Mucosa of descending colon (tissue), 3 donors: ENCODE data around the gene PRRT3. TPM values are rescaled to one million over a fixed set of nuclear protein-coding genes. Genes with fewer than 3 reads are reported as not detected.
"Not testable (repeated sequence)": the region's sequence is repeated elsewhere in the genome, so short reads cannot be mapped to it uniquely, and the experiment has no call there.

Source experiments
- ATAC-seq: fragments of 200-7000 bp; cut with Tn5 transposase; one replicate; pipeline ENCODE4 v1.9.1; 2020; ENCODE audit warnings: mild to moderate bottlenecking, moderate library complexity
- DNase-seq, 3 donors: peaks; one replicate each; pipeline ENCODE4 v3.0.0-alpha.2; 2020
- H3K36me3 ChIP-seq: fragments of 200-600 bp; one replicate; pipeline ENCODE4 v1.8.0; 2021; ENCODE audit warnings: low read depth, mild to moderate bottlenecking
- H3K4me1 ChIP-seq: fragments of 200-600 bp; one replicate; pipeline ENCODE4 v1.8.0; 2021; ENCODE audit warnings: low read depth, mild to moderate bottlenecking
- H3K4me3 ChIP-seq: fragments of 200-600 bp; one replicate; pipeline ENCODE4 v1.8.0; 2021; ENCODE audit warnings: mild to moderate bottlenecking
- H3K9me3 ChIP-seq: fragments of 200-600 bp; one replicate; pipeline ENCODE4 v1.8.0; 2021; ENCODE audit warnings: mild to moderate bottlenecking
- CTCF ChIP-seq: fragments of 200-600 bp; IDR thresholded peaks from one replicate; pipeline ENCODE4 v1.8.0; 2022; ENCODE audit warnings: antibody characterized with exemption, mild to moderate bottlenecking
- intact Hi-C, 2 donors: fragments of 100-400 bp; cut with DNase I in 1 of 2; cut with micrococcal nuclease in 1 of 2; formaldehyde crosslinking; loops; one replicate each; pipeline versions ENCODE4 v1.11.0 to v1.11.1; 2022; cut with DNase I, micrococcal nuclease
- total RNA-seq, 3 donors: library from RNA; stranded (reverse); fragmentation: NEBNext Ultra II Directional in 2 of 3; extraction: Animal tissue kit (Norgen Biotek cat#: 25700) in 2 of 3; gene quantifications; one replicate each; pipeline versions ENCODE4 v1.2.1 to v1.2.4, GENCODE V29; 2021 to 2023
- donor health status: DM: no; HTN: no; CAD: no; lungs with moderate emphysema.
- donor health status: DM: no; HTN: no; CAD: no.
- donor health status: DM: no; HTN: yes; CAD: no.

PRRT3 gene
- total RNA-seq, 3 donors from 2014 or later: 1.0 to 1.8 (median 1.2) TPM

- H3K9me3 ChIP-seq: no peaks in the 10 kb centered on the region
- intact Hi-C loops: no loop called here
- H3K4me1 ChIP-seq: peaks cover 59% of the 10 kb centered on the region
- no peak overlapping the region for H3K4me3 ChIP-seq
- DNase-seq (peak in 2 of 3 donors; percentile 61 to 76), ATAC-seq (peak; percentile 41)
- H3K36me3 ChIP-seq: no peaks in the 10 kb centered on the region
- TF ChIP-seq CTCF: no peak
Observed at GRCh38 chr3:9898467-9899241, 53.6 kb downstream of the PRRT3 start.

- no peak for TF ChIP-seq CTCF
- ATAC-seq: peak; percentile 75
- no peak overlapping the region for H3K4me3 ChIP-seq
- no peaks in the 10 kb centered on the region for H3K9me3 ChIP-seq
- intact Hi-C loops: no loop called here
- peak; percentile 44 to 79 (median 56) for DNase-seq
- H3K4me1 ChIP-seq: peaks cover 60% of the 10 kb centered on the region
- H3K36me3 ChIP-seq: no peaks in the 10 kb centered on the region
Observed at GRCh38 chr3:9897408-9898372, 54.5 kb downstream of the PRRT3 start.

GRCh38 chr3:9896755-9897407 is 55.3 kb downstream of the PRRT3 start:
- H3K9me3 ChIP-seq, intact Hi-C loops, H3K4me3 ChIP-seq, H3K36me3 ChIP-seq, DNase-seq: not testable (repeated sequence)
- peaks cover 57% of the 10 kb centered on the region for H3K4me1 ChIP-seq
- ATAC-seq: peak; percentile 2

GRCh38 chr3:9895715-9896114 is 56.5 kb downstream of the PRRT3 start:
- DNase-seq, ATAC-seq, H3K9me3 ChIP-seq, H3K4me3 ChIP-seq, H3K36me3 ChIP-seq, intact Hi-C loops: not testable (repeated sequence)
- peaks cover 57% of the 10 kb centered on the region for H3K4me1 ChIP-seq

Other genes starting within 250 kb of the PRRT3 start
- gene CPNE9, start 248.6 kb downstream of the PRRT3 start, total RNA-seq: under 1 TPM in 1 of 3 donors, not detected in 2; 0.70 TPM
- 10 to 100 TPM; 14.3 to 23.7 (median 15.6) TPM for gene BRPF1, start 220.7 kb downstream of the PRRT3 start, total RNA-seq
- 10 to 100 TPM; 23.3 to 33.0 (median 28.6) TPM for gene OGG1, start 202.5 kb downstream of the PRRT3 start, total RNA-seq
- gene CAMK1, start 182.5 kb downstream of the PRRT3 start, total RNA-seq: 10 to 100 TPM in 2 of 3 donors, 1 to 10 TPM in 1; 5.7 to 35.8 (median 10.1) TPM
- gene TADA3, start 159.9 kb downstream of the PRRT3 start, total RNA-seq: 10 to 100 TPM; 63.0 to 66.1 (median 63.2) TPM
- 100 to 1,000 TPM; 154 to 219 (median 212) TPM for gene ARPC4, start 159.3 kb downstream of the PRRT3 start, total RNA-seq
- gene TTLL3, start 142.1 kb downstream of the PRRT3 start, total RNA-seq: 10 to 100 TPM; 37.0 to 63.9 (median 47.7) TPM
- 10 to 100 TPM; 26.1 to 35.6 (median 28.6) TPM for gene RPUSD3, start 108.4 kb downstream of the PRRT3 start, total RNA-seq
- 10 to 100 TPM; 10.4 to 49.0 (median 14.9) TPM for gene CIDEC, start 72.2 kb downstream of the PRRT3 start, total RNA-seq
- gene JAGN1, start 61.8 kb downstream of the PRRT3 start, total RNA-seq: 10 to 100 TPM; 29.6 to 41.5 (median 36.6) TPM
- 100 to 1,000 TPM in 1 of 3 donors, 10 to 100 TPM in 2; 41.8 to 116 (median 82.8) TPM for gene IL17RE, start 49.6 kb downstream of the PRRT3 start, total RNA-seq
- 10 to 100 TPM; 36.1 to 45.6 (median 44.0) TPM for gene IL17RC, start 35.3 kb downstream of the PRRT3 start, total RNA-seq
- 10 to 100 TPM; 16.7 to 54.1 (median 29.3) TPM for gene CRELD1, start 18.6 kb downstream of the PRRT3 start, total RNA-seq
- gene EMC3, start 34.4 kb upstream of the PRRT3 start, total RNA-seq: 10 to 100 TPM; 61.2 to 75.5 (median 74.6) TPM
- gene FANCD2, start 74.0 kb upstream of the PRRT3 start, total RNA-seq: 10 to 100 TPM in 1 of 3 donors, 1 to 10 TPM in 2; 3.8 to 12.9 (median 5.4) TPM
- not detected for gene FANCD2OS, start 155.8 kb upstream of the PRRT3 start, total RNA-seq
- 100 to 1,000 TPM in 1 of 3 donors, 10 to 100 TPM in 2; 71.7 to 118 (median 85.5) TPM for gene BRK1, start 163.3 kb upstream of the PRRT3 start, total RNA-seq
- gene VHL, start 189.4 kb upstream of the PRRT3 start, total RNA-seq: 10 to 100 TPM; 33.6 to 38.2 (median 36.2) TPM
- 1 to 10 TPM; 1.1 to 3.2 (median 2.4) TPM for gene IRAK2, start 212.5 kb upstream of the PRRT3 start, total RNA-seq